SK-N-SH treated with all-trans-retinoic acid at 6 μM for 48 hours (cell line): ENCODE measurements around the gene INS.

Source experiments
- ATAC-seq: fragments of 200-7000 bp; cut with Tn5 transposase; 3 replicates; pipeline ENCODE4 v1.9.1; 2020; ENCODE audit warnings: mild to moderate bottlenecking, moderate library complexity
- ARNTL ChIP-seq: fragments of 450-650 bp; formaldehyde crosslinking; IDR thresholded peaks from 2 replicates; pipeline ENCODE4 v1.5.0; 2020; ENCODE audit warnings: low read depth, mild to moderate bottlenecking, moderate library complexity, borderline replicate concordance
- BACH2 ChIP-seq: fragments of 250-450 bp; sonication (Bioruptor Pico); IDR thresholded peaks from 2 replicates; pipeline ENCODE4 v1.9.0; 2021; ENCODE audit warnings: mild to moderate bottlenecking, borderline replicate concordance
- CREB5 ChIP-seq: fragments of 250-450 bp; sonication (Bioruptor Pico); IDR thresholded peaks from 2 replicates; pipeline ENCODE4 v1.5.1; 2020; ENCODE audit warnings: low read depth, mild to moderate bottlenecking, moderate library complexity
- CSDC2 ChIP-seq: fragments of 250-450 bp; sonication (Bioruptor Pico); IDR thresholded peaks from 2 replicates; pipeline ENCODE4 v1.5.0; 2020; ENCODE audit warnings: mild to moderate bottlenecking, moderate library complexity
- CSRNP3 ChIP-seq: fragments of 250-450 bp; sonication (Bioruptor Pico); IDR thresholded peaks from 2 replicates; pipeline ENCODE4 v1.5.1; 2021; ENCODE audit warnings: mild to moderate bottlenecking, moderate library complexity
- ESRRG ChIP-seq: fragments of 250-450 bp; sonication (Bioruptor Pico); IDR thresholded peaks from 2 replicates; pipeline ENCODE4 v1.6.1; 2021; ENCODE audit warnings: mild to moderate bottlenecking
- GLIS3 ChIP-seq: fragments of 250-450 bp; sonication (Bioruptor Pico); IDR thresholded peaks from 2 replicates; pipeline ENCODE4 v1.5.0; 2020; ENCODE audit warnings: mild to moderate bottlenecking, moderate library complexity
- ISL1 ChIP-seq: fragments of 250-450 bp; sonication (Bioruptor Pico); IDR thresholded peaks from 2 replicates; pipeline ENCODE4 v2.1.2; 2022; ENCODE audit warnings: mild to moderate bottlenecking, moderate library complexity
- OSR1 ChIP-seq: fragments of 250-450 bp; sonication (Bioruptor Pico); IDR thresholded peaks from 2 replicates; pipeline ENCODE4 v1.8.0; 2022; ENCODE audit warnings: moderate library complexity, mild to moderate bottlenecking, inconsistent platforms
- PATZ1 ChIP-seq: fragments of 250-450 bp; sonication (Bioruptor Pico); IDR thresholded peaks from 2 replicates; pipeline ENCODE4 v1.8.0; 2020; ENCODE audit warnings: mild to moderate bottlenecking, moderate library complexity, borderline replicate concordance
- POU6F1 ChIP-seq: fragments of 250-450 bp; sonication (Bioruptor Pico); IDR thresholded peaks from 2 replicates; pipeline ENCODE4 v1.8.0; 2021; ENCODE audit warnings: low read depth, mild to moderate bottlenecking, moderate library complexity, borderline replicate concordance
- PPARA ChIP-seq: fragments of 250-450 bp; sonication (Bioruptor Pico); IDR thresholded peaks from 2 replicates; pipeline ENCODE4 v1.5.0; 2020; ENCODE audit warnings: mild to moderate bottlenecking, borderline replicate concordance
- RARB ChIP-seq: fragments of 250-450 bp; sonication (Bioruptor Pico); IDR thresholded peaks from 2 replicates; pipeline ENCODE4 v1.8.0; 2021; ENCODE audit warnings: mild to moderate bottlenecking, moderate library complexity
- SNAI2 ChIP-seq: fragments of 250-450 bp; sonication (Bioruptor Pico); IDR thresholded peaks from 2 replicates; pipeline ENCODE4 v1.5.0; 2020; ENCODE audit warnings: mild to moderate bottlenecking, moderate library complexity
- TCF4 ChIP-seq: fragments of 250-450 bp; sonication (Bioruptor Pico); IDR thresholded peaks from 2 replicates; pipeline ENCODE4 v1.8.0; 2021; ENCODE audit warnings: mild to moderate bottlenecking, moderate library complexity, borderline replicate concordance
- TSHZ2 ChIP-seq: fragments of 250-450 bp; sonication (Bioruptor Pico); IDR thresholded peaks from 2 replicates; pipeline ENCODE4 v1.5.0; 2020; ENCODE audit warnings: mild to moderate bottlenecking, moderate library complexity
- ZC3H10 ChIP-seq: fragments of 250-450 bp; sonication (Bioruptor Pico); IDR thresholded peaks from 2 replicates; pipeline ENCODE4 v1.5.1; 2021; ENCODE audit warnings: mild to moderate bottlenecking, moderate library complexity
- ZFP3 ChIP-seq: fragments of 250-450 bp; sonication (Bioruptor Pico); IDR thresholded peaks from 2 replicates; pipeline ENCODE4 v1.5.0; 2020; ENCODE audit warnings: mild to moderate bottlenecking, moderate library complexity
- ZFP30 ChIP-seq: fragments of 450-650 bp; formaldehyde crosslinking; IDR thresholded peaks from 2 replicates; pipeline ENCODE4 v1.5.0; 2022; ENCODE audit warnings: mild to moderate bottlenecking, moderate library complexity
- ZNF70 ChIP-seq: fragments of 450-650 bp; formaldehyde crosslinking; IDR thresholded peaks from 2 replicates; pipeline ENCODE4 v1.5.0; 2020; ENCODE audit warnings: mild to moderate bottlenecking, moderate library complexity

INS gene

GRCh38 chr11:2175659-2176058, 14.7 kb upstream of the INS start:
- ATAC-seq, result no peak
- no peak for TF ChIP-seq ISL1 (CRISPR knock-in tag)
- no peak for TF ChIP-seq CSDC2 (CRISPR knock-in tag)
- TF ChIP-seq TSHZ2 (CRISPR knock-in tag), result no peak

GRCh38 chr11:2174361-2174760, 13.4 kb upstream of the INS start:
- no peak for ATAC-seq
- TF ChIP-seq ZNF70 (CRISPR knock-in tag) (no peak), SNAI2 (CRISPR knock-in tag) (no peak), POU6F1 (CRISPR knock-in tag) (no peak), ISL1 (CRISPR knock-in tag) (no peak), BACH2 (CRISPR knock-in tag) (no peak), OSR1 (CRISPR knock-in tag) (no peak), TCF4 (no peak), ARNTL (no peak), PPARA (CRISPR knock-in tag) (no peak), ZFP30 (no peak), ESRRG (CRISPR knock-in tag) (no peak), CSRNP3 (CRISPR knock-in tag) (no peak), GLIS3 (CRISPR knock-in tag) (no peak), TSHZ2 (CRISPR knock-in tag) (no peak), ZC3H10 (CRISPR knock-in tag) (no peak), ZFP3 (CRISPR knock-in tag) (no peak)

- no peak for TF ChIP-seq OSR1 (CRISPR knock-in tag)
- TF ChIP-seq ISL1 (CRISPR knock-in tag), result no peak
- no peak for TF ChIP-seq SNAI2 (CRISPR knock-in tag)
- TF ChIP-seq ESRRG (CRISPR knock-in tag), result no peak
- no peak for TF ChIP-seq CSRNP3 (CRISPR knock-in tag)
- TF ChIP-seq ZC3H10 (CRISPR knock-in tag), result no peak
- no peak for TF ChIP-seq RARB (CRISPR knock-in tag)
- TF ChIP-seq CREB5, result no peak
- TF ChIP-seq PATZ1 (CRISPR knock-in tag), result no peak
- ATAC-seq, result no peak
Observed at GRCh38 chr11:2173761-2174160, 12.8 kb upstream of the INS start.
